ENCODE results near the gene KLHL25.

- TF ChIP-seq CTCF (IDR thresholded peaks at IDR 0.05) (no peak), EP300 (IDR thresholded peaks at IDR 0.05) (no peak)
These were observed 2.5 kb downstream of the KLHL25 start for GRCh38 chr15:85792102-85792731.

All from sigmoid colon (tissue), 4 donors.